Smooth muscle cell of the umbilical artery (primary cell): ENCODE data around the gene TMCO4. TPM values are rescaled to one million over a fixed set of nuclear protein-coding genes. Genes with fewer than 3 reads are reported as not detected.

ENCODE experiments used
- total RNA-seq: library from RNA; depleted of rRNA; stranded (reverse); fragments of >200 nt; gene quantifications from 2 replicates; pipeline ENCODE4 v1.2.3, GENCODE V29; 2014

Gene TMCO4
- 5.0 and 6.6 TPM in 2 replicates for total RNA-seq

GRCh38 chr1:19799230-19800075 is at the start of gene TMCO4:
TMCO4 (minus strand) TSS chr1:19799916; CDS start chr1:19780758, 19,158 bp downstream.

GRCh38 chr1:19814681-19815503 is 15.2 kb upstream of the TMCO4 start, which contains the start of gene RNF186:
RNF186 (minus strand) TSS chr1:19815283; CDS start chr1:19815101, 182 bp downstream.

GRCh38 chr1:19664453-19665185 is 135.1 kb downstream of the TMCO4 start, which contains the start of gene HTR6:
HTR6 (plus strand) TSS chr1:19664875; CDS start chr1:19665754, 879 bp downstream.

GRCh38 chr1:19643602-19644394 is 155.9 kb downstream of the TMCO4 start, which contains the start of gene NBL1:
NBL1 (plus strand) TSS chr1:19644311; CDS start chr1:19655031, 10,720 bp downstream.

Other genes with a start within 250 kb of the TMCO4 start
- gene NBL1, start 155.6 kb downstream of the TMCO4 start, total RNA-seq = 57.9 and 99.5 TPM in 2 replicates
- not detected in 2 replicates for gene HTR6, start 135.0 kb downstream of the TMCO4 start, total RNA-seq
- gene RNF186, start 15.4 kb upstream of the TMCO4 start, total RNA-seq = not detected in 2 replicates
- 7.7 and 10.3 TPM in 2 replicates for gene OTUD3, start 82.5 kb upstream of the TMCO4 start, total RNA-seq
- gene PLA2G2E, start 123.7 kb upstream of the TMCO4 start, total RNA-seq = not detected in 2 replicates
- not detected in 2 replicates for gene PLA2G2A, start 179.7 kb upstream of the TMCO4 start, total RNA-seq